Measurements from ENCODE around the gene NEK10.

DNA sequence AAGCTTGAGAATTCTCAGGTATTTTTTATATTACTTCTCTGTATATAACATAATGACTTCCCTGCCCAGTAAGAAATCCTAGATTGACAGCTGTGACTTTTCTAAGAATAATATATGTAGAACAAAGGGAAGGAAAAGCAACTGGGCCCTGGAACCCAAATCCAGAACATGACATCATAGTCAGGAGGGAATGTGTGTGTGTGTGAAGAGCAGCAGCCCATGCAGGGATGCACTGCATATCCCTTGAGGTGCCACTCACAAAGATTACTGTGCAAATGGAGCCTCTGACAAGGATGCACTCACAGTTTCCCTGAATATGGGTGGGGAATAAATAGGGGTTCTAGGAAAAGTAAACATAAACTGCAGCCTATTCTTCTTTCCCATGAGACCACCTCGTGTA is 279.5 kb downstream of the NEK10 start:
- no peak for TF ChIP-seq POLR2A (IDR thresholded peaks at IDR 0.05; ENCODE audit: low read length)
- TF ChIP-seq RAD21 (conservative IDR thresholded peaks at IDR 0.05 in 1 of 2, IDR thresholded peaks at IDR 0.05 in 1 of 2) = no peak
- TF ChIP-seq, protein P1, sequence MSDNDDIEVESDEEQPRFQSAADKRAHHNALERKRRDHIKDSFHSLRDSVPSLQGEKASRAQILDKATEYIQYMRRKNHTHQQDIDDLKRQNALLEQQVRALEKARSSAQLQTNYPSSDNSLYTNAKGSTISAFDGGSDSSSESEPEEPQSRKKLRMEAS (IDR thresholded peaks at IDR 0.05) = no peak

Data from A549 (cell line).